ENCODE data around the gene RASGRF1. TPM values are rescaled to one million over a fixed set of nuclear protein-coding genes. Genes with fewer than 3 reads are reported as not detected.

The RASGRF1 gene
- total and polyA plus RNA-seq, 7 donors = 0.03 to 0.05 TPM; not detected in 5

DNA sequence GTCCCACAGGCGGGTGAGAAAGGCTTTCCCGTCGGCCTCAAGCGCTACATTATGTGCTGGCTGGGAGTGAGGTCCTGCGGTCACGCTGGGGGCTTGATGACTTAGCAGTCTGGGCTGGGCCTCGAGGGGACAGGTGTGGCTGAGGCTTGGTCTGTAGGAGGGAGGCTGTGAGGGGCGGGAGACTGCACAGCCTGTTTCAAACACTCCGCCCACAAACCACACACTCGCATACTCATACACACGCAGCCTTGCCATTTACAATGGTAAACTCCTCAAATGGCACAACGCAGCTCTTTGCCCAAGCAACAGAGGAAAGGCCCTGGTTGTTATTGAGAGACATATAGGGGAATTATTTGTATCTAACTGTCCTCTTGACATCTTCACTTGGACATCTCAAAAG is 32.4 kb upstream of the RASGRF1 start:
- WGBS, 3 donors = 64 to 74% (median 72%) methylated on average over 10 to 12 of the region's 12 CpGs
- TF ChIP-seq, protein P1, sequence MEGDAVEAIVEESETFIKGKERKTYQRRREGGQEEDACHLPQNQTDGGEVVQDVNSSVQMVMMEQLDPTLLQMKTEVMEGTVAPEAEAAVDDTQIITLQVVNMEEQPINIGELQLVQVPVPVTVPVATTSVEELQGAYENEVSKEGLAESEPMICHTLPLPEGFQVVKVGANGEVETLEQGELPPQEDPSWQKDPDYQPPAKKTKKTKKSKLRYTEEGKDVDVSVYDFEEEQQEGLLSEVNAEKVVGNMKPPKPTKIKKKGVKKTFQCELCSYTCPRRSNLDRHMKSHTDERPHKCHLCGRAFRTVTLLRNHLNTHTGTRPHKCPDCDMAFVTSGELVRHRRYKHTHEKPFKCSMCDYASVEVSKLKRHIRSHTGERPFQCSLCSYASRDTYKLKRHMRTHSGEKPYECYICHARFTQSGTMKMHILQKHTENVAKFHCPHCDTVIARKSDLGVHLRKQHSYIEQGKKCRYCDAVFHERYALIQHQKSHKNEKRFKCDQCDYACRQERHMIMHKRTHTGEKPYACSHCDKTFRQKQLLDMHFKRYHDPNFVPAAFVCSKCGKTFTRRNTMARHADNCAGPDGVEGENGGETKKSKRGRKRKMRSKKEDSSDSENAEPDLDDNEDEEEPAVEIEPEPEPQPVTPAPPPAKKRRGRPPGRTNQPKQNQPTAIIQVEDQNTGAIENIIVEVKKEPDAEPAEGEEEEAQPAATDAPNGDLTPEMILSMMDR (IDR thresholded peaks at IDR 0.05) = no peak
- intact Hi-C loops (cut with DNase I) = no loop called here

DNA sequence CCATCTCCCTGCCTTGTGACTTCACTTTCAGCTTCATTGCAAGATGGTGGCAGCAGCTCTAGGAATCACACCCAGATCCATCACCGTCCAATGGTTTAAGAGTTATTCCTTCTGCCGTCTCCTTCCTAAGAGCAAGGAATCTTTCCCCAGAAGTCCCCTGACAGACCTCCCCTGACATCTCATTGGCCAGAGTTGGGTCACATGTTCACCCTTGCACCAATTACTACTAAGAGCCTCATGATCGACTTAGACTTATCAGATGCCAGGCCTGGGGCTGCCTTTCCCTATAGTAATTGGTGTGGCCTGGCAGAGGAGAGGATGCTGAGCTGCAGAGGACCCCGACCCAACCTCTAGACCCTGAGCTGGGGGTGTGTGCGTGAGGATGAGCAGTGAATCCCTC is 31.8 kb upstream of the RASGRF1 start:
- ATAC-seq = no peak

More for the DNA sequence above, 32.4 kb upstream of the RASGRF1 start:
- no peaks in the 10 kb centered on the region for H3K36me3 ChIP-seq (ENCODE audit: insufficient read depth in 1 of 2, low read depth in 1 of 2)
- ATAC-seq = no peak
- peaks cover 3% of the 10 kb centered on the region for H3K9me3 ChIP-seq
- H3K27ac ChIP-seq = no peak overlapping the region
- H3K4me3 ChIP-seq = no peak overlapping the region
- H3K27me3 ChIP-seq (ENCODE audit: insufficient read depth in 3 of 3, low read length in 2 of 3) = peaks cover 0 to 12% (median 10%) of the 10 kb centered on the region in 3 donors
- no peak for DNase-seq
- no peaks in the 10 kb centered on the region for H3K4me1 ChIP-seq

GRCh38 chr15:79121571-79121970 is 31.0 kb upstream of the RASGRF1 start:
- TF ChIP-seq, protein P1 (IDR thresholded peaks at IDR 0.05) = no peak
- no peak overlapping the region for H3K27ac ChIP-seq
- H3K36me3 ChIP-seq (ENCODE audit: insufficient read depth in 1 of 2, low read depth in 1 of 2) = no peaks in the 10 kb centered on the region
- no peaks in the 10 kb centered on the region for H3K4me1 ChIP-seq
- intact Hi-C loops (cut with DNase I) = no loop called here
- DNase-seq (no peak), ATAC-seq (no peak)
- 72 to 89% (median 86%) methylated on average over 7 of the region's 7 CpGs for WGBS, 3 donors
- no peaks in the 10 kb centered on the region for H3K9me3 ChIP-seq
- H3K4me3 ChIP-seq = no peak overlapping the region
- H3K27me3 ChIP-seq (ENCODE audit: insufficient read depth in 3 of 3, low read length in 2 of 3) = peaks cover 0 to 13% (median 10%) of the 10 kb centered on the region in 3 donors

More for the DNA sequence above, 31.8 kb upstream of the RASGRF1 start:
- TF ChIP-seq, protein P1 (IDR thresholded peaks at IDR 0.05) = no peak
- WGBS, 3 donors = 69 to 82% (median 81%) methylated on average over 5 of the region's 5 CpGs
- no peak overlapping the region for H3K4me3 ChIP-seq
- H3K36me3 ChIP-seq (ENCODE audit: insufficient read depth in 1 of 2, low read depth in 1 of 2) = no peaks in the 10 kb centered on the region
- H3K27me3 ChIP-seq (ENCODE audit: insufficient read depth in 3 of 3, low read length in 2 of 3) = peaks cover 0 to 12% (median 10%) of the 10 kb centered on the region in 3 donors
- no peak for DNase-seq
- no peaks in the 10 kb centered on the region for H3K9me3 ChIP-seq
- intact Hi-C loops (cut with DNase I) = no loop called here
- no peaks in the 10 kb centered on the region for H3K4me1 ChIP-seq
- H3K27ac ChIP-seq = no peak overlapping the region

- TF ChIP-seq, protein P1 (IDR thresholded peaks at IDR 0.05) = no peak
- H3K36me3 ChIP-seq (ENCODE audit: insufficient read depth in 1 of 2, low read depth in 1 of 2) = no peaks in the 10 kb centered on the region
Observed at GRCh38 chr15:79117442-79118204, 27.0 kb upstream of the RASGRF1 start.

More at GRCh38 chr15:79117442-79118204, 27.0 kb upstream of the RASGRF1 start:
- no peak overlapping the region for H3K27ac ChIP-seq
- H3K4me1 ChIP-seq = no peaks in the 10 kb centered on the region
- ATAC-seq (no peak), DNase-seq (no peak)
- no peaks in the 10 kb centered on the region for H3K9me3 ChIP-seq
- peaks cover 0 to 9% (median 6%) of the 10 kb centered on the region in 3 donors for H3K27me3 ChIP-seq (ENCODE audit: insufficient read depth in 3 of 3, low read length in 2 of 3)
- 55 to 61% (median 58%) methylated on average over 3 of the region's 3 CpGs for WGBS, 3 donors
- intact Hi-C loops (cut with DNase I) = no loop called here
- H3K4me3 ChIP-seq = no peak overlapping the region
